NCI-H69 (cell line): ENCODE results near the gene GPM6B.

Experiments
- DNase-seq: peaks from one replicate; lab custom pipeline; 2025; lab: John Stamatoyannopoulos, UW

GPM6B gene

GRCh38 chrX:13816643-13817627 is at the start of gene GPM6B:
Gene GPM6B (minus strand): TSS chrX:13817093. CDS start chrX:13816904, 189 bp downstream.
- DNase-seq = peak; percentile 67

- DNase-seq = no peak
Observed at GRCh38 chrX:13864264-13864663, 47.4 kb upstream of the GPM6B start.

- no peak for DNase-seq
Observed at GRCh38 chrX:13863324-13863723, 46.4 kb upstream of the GPM6B start.

- DNase-seq = no peak
Observed at GRCh38 chrX:13859724-13860123, 42.8 kb upstream of the GPM6B start.

- DNase-seq = no peak
Observed at GRCh38 chrX:13857804-13858203, 40.9 kb upstream of the GPM6B start.

- DNase-seq = peak; percentile 6
Observed at GRCh38 chrX:13855689-13856450, 39.0 kb upstream of the GPM6B start.

- DNase-seq = no peak
Observed at GRCh38 chrX:13854003-13854402, 37.1 kb upstream of the GPM6B start.

- DNase-seq = peak; percentile 14
Observed at GRCh38 chrX:13852001-13852695, 35.3 kb upstream of the GPM6B start.

GRCh38 chrX:13845721-13846378 is 29.0 kb upstream of the GPM6B start:
- DNase-seq = no peak

GRCh38 chrX:13843150-13843721 is 26.3 kb upstream of the GPM6B start:
- DNase-seq = no peak

GRCh38 chrX:13840121-13840520 is 23.2 kb upstream of the GPM6B start:
- DNase-seq = no peak

GRCh38 chrX:13837290-13837745 is 20.4 kb upstream of the GPM6B start:
- DNase-seq = peak; percentile 92

- peak; percentile 46 for DNase-seq
Observed at GRCh38 chrX:13836575-13836974, 19.7 kb upstream of the GPM6B start.

GRCh38 chrX:13835825-13836224 is 18.9 kb upstream of the GPM6B start:
- peak; percentile 38 for DNase-seq

GRCh38 chrX:13834355-13834754 is 17.5 kb upstream of the GPM6B start:
- DNase-seq = peak; percentile 6

- DNase-seq = no peak
Observed at GRCh38 chrX:13829983-13830382, 13.1 kb upstream of the GPM6B start.

GRCh38 chrX:13828392-13828791 is 11.5 kb upstream of the GPM6B start:
- no peak for DNase-seq

GRCh38 chrX:13827298-13828090 is 10.6 kb upstream of the GPM6B start:
- peak; percentile 6 for DNase-seq

GRCh38 chrX:13826770-13827169 is 9.9 kb upstream of the GPM6B start:
- DNase-seq = peak; percentile 58

- no peak for DNase-seq
Observed at GRCh38 chrX:13825178-13825762, 8.4 kb upstream of the GPM6B start.
